Stimulated activated naive B cell treated with anti-CD40 and anti-IgM and Interleukin-4, amounts not matched to agents 10 μg/mL and 1 μg/mL and 100 μg/mL, for 72 hours (primary cell): ENCODE results near the gene DGKI.

Experiments
- ATAC-seq, 2 donors: fragments of 150-1000 bp; cut with Tn5 transposase; replicated peaks; 2 replicates each; pipeline ENCODE4 v1.10.0; 2021; ENCODE audit warnings: moderate library complexity in 1 of 2
- DNase-seq: peaks from one replicate; pipeline ENCODE4 v3.0.0; 2021
- H3K27ac Mint-ChIP-seq: one replicate; pipeline ENCODE4 v1.8.0; 2022; ENCODE audit warnings: mild to moderate bottlenecking, mixed read lengths
- H3K27me3 Mint-ChIP-seq, 2 donors: one replicate each; pipeline ENCODE4 v1.8.0; 2022; ENCODE audit warnings: mixed read lengths in 2 of 2
- H3K36me3 Mint-ChIP-seq, 2 donors: one replicate each; pipeline ENCODE4 v1.8.0; 2022; ENCODE audit warnings: mixed read lengths in 2 of 2, mild to moderate bottlenecking in 1 of 2
- H3K4me1 Mint-ChIP-seq, 2 donors: one replicate each; pipeline ENCODE4 v1.8.0; 2022; ENCODE audit warnings: mixed read lengths in 2 of 2, mild to moderate bottlenecking in 1 of 2
- H3K4me3 Mint-ChIP-seq, 2 donors: one replicate each; pipeline ENCODE4 v1.8.0; 2022; ENCODE audit warnings: mild to moderate bottlenecking in 2 of 2, mixed read lengths in 2 of 2, moderate library complexity in 1 of 2
- H3K9me3 Mint-ChIP-seq, 2 donors: one replicate each; pipeline ENCODE4 v1.8.0; 2022; ENCODE audit warnings: mixed read lengths in 2 of 2, mild to moderate bottlenecking in 1 of 2

Gene DGKI

GRCh38 chr7:137418841-137419240 is 427.9 kb downstream of the DGKI start:
- DNase-seq (no peak), ATAC-seq (no peak)
- Mint-ChIP-seq H3K9me3 (no peaks in the 10 kb centered on the region), H3K4me3 (no peak overlapping the region), H3K27ac (no peak overlapping the region), H3K27me3 (no peaks in the 10 kb centered on the region), H3K36me3 (no peaks in the 10 kb centered on the region), H3K4me1 (no peaks in the 10 kb centered on the region)

GRCh38 chr7:137417464-137417863 is 429.3 kb downstream of the DGKI start:
- Mint-ChIP-seq H3K9me3 (no peaks in the 10 kb centered on the region), H3K27ac (no peak overlapping the region), H3K27me3 (no peaks in the 10 kb centered on the region), H3K36me3 (no peaks in the 10 kb centered on the region), H3K4me3 (no peak overlapping the region), H3K4me1 (no peaks in the 10 kb centered on the region)
- DNase-seq: no peak
- no peak for ATAC-seq

GRCh38 chr7:137413901-137414300 is 432.9 kb downstream of the DGKI start:
- Mint-ChIP-seq H3K27me3 (no peaks in the 10 kb centered on the region), H3K9me3 (no peaks in the 10 kb centered on the region), H3K27ac (no peak overlapping the region), H3K36me3 (no peaks in the 10 kb centered on the region), H3K4me3 (no peak overlapping the region), H3K4me1 (no peaks in the 10 kb centered on the region)
- DNase-seq: no peak
- no peak for ATAC-seq

GRCh38 chr7:137411446-137411845 is 435.3 kb downstream of the DGKI start:
- no peak overlapping the region for H3K4me3 Mint-ChIP-seq
- ATAC-seq: no peak
- H3K36me3 Mint-ChIP-seq: no peaks in the 10 kb centered on the region
- no peaks in the 10 kb centered on the region for H3K27me3 Mint-ChIP-seq
- no peak for DNase-seq
- H3K4me1 Mint-ChIP-seq: no peaks in the 10 kb centered on the region
- H3K9me3 Mint-ChIP-seq: no peaks in the 10 kb centered on the region
- no peak overlapping the region for H3K27ac Mint-ChIP-seq

- no peak for DNase-seq
- H3K4me1 Mint-ChIP-seq: no peaks in the 10 kb centered on the region
- H3K27me3 Mint-ChIP-seq: no peaks in the 10 kb centered on the region
- H3K36me3 Mint-ChIP-seq: no peaks in the 10 kb centered on the region
- H3K9me3 Mint-ChIP-seq: no peaks in the 10 kb centered on the region
- no peak overlapping the region for H3K27ac Mint-ChIP-seq
- ATAC-seq: no peak
- no peak overlapping the region for H3K4me3 Mint-ChIP-seq
Measured at GRCh38 chr7:137408126-137408525, 438.6 kb downstream of the DGKI start.

GRCh38 chr7:137407078-137407477 is 439.7 kb downstream of the DGKI start:
- no peak overlapping the region for H3K27ac Mint-ChIP-seq
- DNase-seq (no peak), ATAC-seq (no peak)
- no peaks in the 10 kb centered on the region for H3K27me3 Mint-ChIP-seq
- no peaks in the 10 kb centered on the region for H3K4me1 Mint-ChIP-seq
- no peak overlapping the region for H3K4me3 Mint-ChIP-seq
- no peaks in the 10 kb centered on the region for H3K36me3 Mint-ChIP-seq
- no peaks in the 10 kb centered on the region for H3K9me3 Mint-ChIP-seq

- Mint-ChIP-seq H3K36me3 (no peaks in the 10 kb centered on the region), H3K27ac (no peak overlapping the region), H3K4me1 (no peaks in the 10 kb centered on the region), H3K9me3 (no peaks in the 10 kb centered on the region), H3K27me3 (no peaks in the 10 kb centered on the region), H3K4me3 (no peak overlapping the region)
- DNase-seq: no peak
- ATAC-seq: no peak
Measured at GRCh38 chr7:137404660-137405317, 442.0 kb downstream of the DGKI start.

- Mint-ChIP-seq H3K4me1 (no peaks in the 10 kb centered on the region), H3K27ac (no peak overlapping the region), H3K4me3 (no peak overlapping the region), H3K9me3 (no peaks in the 10 kb centered on the region), H3K36me3 (no peaks in the 10 kb centered on the region), H3K27me3 (no peaks in the 10 kb centered on the region)
- no peak for ATAC-seq
- no peak for DNase-seq
Measured at GRCh38 chr7:137403353-137403695, 443.4 kb downstream of the DGKI start.

GRCh38 chr7:137402536-137403352 is 444.0 kb downstream of the DGKI start:
- H3K9me3 Mint-ChIP-seq: no peaks in the 10 kb centered on the region
- no peaks in the 10 kb centered on the region for H3K36me3 Mint-ChIP-seq
- ATAC-seq: no peak
- DNase-seq: no peak
- H3K4me3 Mint-ChIP-seq: no peak overlapping the region
- no peaks in the 10 kb centered on the region for H3K27me3 Mint-ChIP-seq
- H3K27ac Mint-ChIP-seq: no peak overlapping the region
- no peaks in the 10 kb centered on the region for H3K4me1 Mint-ChIP-seq

- Mint-ChIP-seq H3K27me3 (no peaks in the 10 kb centered on the region), H3K4me3 (no peak overlapping the region), H3K9me3 (no peaks in the 10 kb centered on the region), H3K4me1 (no peaks in the 10 kb centered on the region), H3K36me3 (no peaks in the 10 kb centered on the region), H3K27ac (no peak overlapping the region)
- DNase-seq (no peak), ATAC-seq (no peak)
Measured at GRCh38 chr7:137399827-137400823, 446.6 kb downstream of the DGKI start.

- Mint-ChIP-seq H3K27ac (no peak overlapping the region), H3K27me3 (no peaks in the 10 kb centered on the region), H3K9me3 (no peaks in the 10 kb centered on the region), H3K36me3 (no peaks in the 10 kb centered on the region), H3K4me3 (no peak overlapping the region), H3K4me1 (no peaks in the 10 kb centered on the region)
- ATAC-seq (peak in 1 of 2 donors; percentile 16), DNase-seq (no peak)
Measured at GRCh38 chr7:137396051-137396450, 450.7 kb downstream of the DGKI start.

- no peak for ATAC-seq
- no peaks in the 10 kb centered on the region for H3K4me1 Mint-ChIP-seq
- no peak for DNase-seq
Measured at GRCh38 chr7:137395420-137395819, 451.4 kb downstream of the DGKI start.

GRCh38 chr7:137393570-137393969 is 453.2 kb downstream of the DGKI start:
- no peak overlapping the region for H3K27ac Mint-ChIP-seq
- no peaks in the 10 kb centered on the region for H3K9me3 Mint-ChIP-seq
- no peak for ATAC-seq
- no peaks in the 10 kb centered on the region for H3K4me1 Mint-ChIP-seq
- DNase-seq: no peak
- H3K4me3 Mint-ChIP-seq: no peak overlapping the region
- no peaks in the 10 kb centered on the region for H3K36me3 Mint-ChIP-seq
- no peaks in the 10 kb centered on the region for H3K27me3 Mint-ChIP-seq

More at GRCh38 chr7:137395420-137395819, 451.4 kb downstream of the DGKI start:
- Mint-ChIP-seq H3K27me3 (no peaks in the 10 kb centered on the region), H3K9me3 (no peaks in the 10 kb centered on the region), H3K36me3 (no peaks in the 10 kb centered on the region), H3K27ac (no peak overlapping the region), H3K4me3 (no peak overlapping the region)

- Mint-ChIP-seq H3K4me1 (no peaks in the 10 kb centered on the region), H3K27ac (no peak overlapping the region), H3K4me3 (no peak overlapping the region), H3K9me3 (no peaks in the 10 kb centered on the region), H3K36me3 (no peaks in the 10 kb centered on the region), H3K27me3 (no peaks in the 10 kb centered on the region)
- ATAC-seq: no peak
- no peak for DNase-seq
Measured at GRCh38 chr7:137390076-137390475, 456.7 kb downstream of the DGKI start.
